ENCODE measurements around the gene GRAMD4.
A peak's percentile ranks its signal among the peaks of the same experiment; 100 is the strongest.

The GRAMD4 gene

DNA sequence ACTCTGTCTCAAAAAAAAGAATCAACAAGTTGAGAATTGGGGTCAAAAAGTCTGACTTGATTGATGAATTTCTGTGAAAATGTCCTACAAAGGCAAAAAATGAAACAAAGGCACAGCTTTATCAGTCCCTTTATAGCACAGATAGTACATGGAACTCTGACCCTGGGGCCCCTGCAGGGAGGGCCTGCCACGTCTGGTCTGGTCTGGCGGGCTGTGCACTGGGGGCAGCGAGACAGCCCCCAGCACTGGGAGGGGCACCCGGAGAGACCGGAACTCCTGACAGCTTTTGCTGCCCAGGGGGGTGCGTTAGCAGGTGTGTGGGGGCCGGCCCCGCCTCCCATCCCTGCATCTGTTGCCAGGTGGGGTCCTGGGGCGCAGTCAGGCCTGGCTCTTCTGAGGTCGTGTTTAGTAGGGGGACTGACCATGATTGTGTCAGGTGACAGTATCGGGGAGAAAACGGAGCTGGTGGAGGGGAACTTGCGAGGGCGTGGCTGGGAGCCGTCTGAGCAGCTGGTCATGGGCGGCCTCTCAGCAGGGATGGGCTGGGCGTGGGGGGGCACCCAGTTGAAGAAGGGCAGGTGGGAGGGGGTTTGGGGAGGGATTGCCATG is 51.7 kb downstream of the GRAMD4 start:
- DNase-seq (ENCODE audit: low read depth, low spot score) = no peak

DNA sequence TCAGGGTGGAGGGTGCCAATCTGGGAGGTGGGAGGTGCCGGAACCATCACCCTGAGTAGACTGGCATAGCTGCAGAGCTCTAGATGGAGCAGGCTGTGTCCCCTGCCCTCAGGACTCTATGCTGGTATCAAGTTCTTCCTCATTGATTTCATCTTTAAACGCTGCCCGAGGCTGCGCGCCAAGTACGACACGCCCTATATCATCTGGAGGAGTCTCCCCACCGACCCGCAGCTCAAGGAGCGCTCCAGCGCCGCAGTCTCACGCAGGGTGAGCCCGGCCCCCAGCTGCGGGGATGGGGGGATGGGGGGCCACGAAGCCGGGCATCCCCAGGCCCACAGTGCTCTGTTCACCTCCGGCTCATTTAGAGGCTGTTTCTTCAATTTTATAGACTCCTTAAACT is 52.5 kb downstream of the GRAMD4 start:
- DNase-seq (ENCODE audit: low read depth, low spot score) = no peak

GRCh38 chr22:46673205-46673604 is 53.0 kb downstream of the GRAMD4 start:
- DNase-seq (ENCODE audit: low read depth, low spot score) = no peak

DNA sequence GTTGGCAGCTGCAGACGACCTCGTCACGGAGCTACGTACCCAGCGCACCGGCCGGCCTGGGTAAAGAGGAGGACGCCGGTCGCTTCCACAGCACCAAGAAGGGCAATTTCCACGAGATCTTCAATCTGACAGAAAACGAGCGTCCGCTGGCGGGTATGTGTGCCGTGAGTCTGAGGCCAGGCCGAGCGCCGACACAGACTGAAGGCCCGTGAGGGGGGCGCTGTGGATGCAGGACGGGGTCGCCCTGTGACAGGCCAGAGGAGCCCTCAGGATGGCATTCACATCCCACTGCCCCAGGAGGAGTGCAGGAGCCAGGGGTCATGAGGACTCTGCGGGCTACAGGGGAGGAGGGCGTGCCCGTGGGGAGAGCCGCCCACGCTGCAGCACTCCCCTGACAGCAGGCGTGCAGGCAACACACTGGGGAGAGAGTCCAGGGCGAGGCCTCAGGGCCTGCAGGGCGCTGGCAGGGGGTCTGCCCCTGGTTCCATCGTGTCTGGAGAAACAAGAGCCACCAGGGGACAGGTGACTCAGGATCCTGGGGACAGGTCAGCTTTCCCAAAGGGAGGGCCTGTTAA is 53.6 kb downstream of the GRAMD4 start:
- DNase-seq (ENCODE audit: low read depth, low spot score) = no peak

GRCh38 chr22:46674367-46674781 is 54.2 kb downstream of the GRAMD4 start:
- peak; percentile 70 for DNase-seq (ENCODE audit: low read depth, low spot score)

DNA sequence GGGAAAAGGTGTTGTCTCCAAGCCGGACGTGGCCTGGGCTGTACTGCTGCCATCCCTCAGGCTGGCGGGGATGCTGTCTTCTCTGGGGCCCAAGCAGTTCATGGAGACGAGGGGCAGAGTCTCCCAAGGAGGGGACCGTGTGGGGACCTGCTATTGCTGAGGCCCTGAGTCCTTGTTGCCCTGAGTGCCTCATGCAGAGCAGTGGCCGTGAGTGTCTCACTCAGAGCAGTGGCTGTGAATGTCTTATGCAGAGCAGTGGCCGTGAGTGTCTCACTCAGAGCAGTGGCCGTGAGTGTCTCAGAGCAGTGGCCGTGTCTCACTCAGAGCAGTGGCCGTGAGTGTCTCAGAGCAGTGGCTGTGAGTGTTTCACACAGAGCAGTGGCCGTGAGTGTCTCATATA is 54.7 kb downstream of the GRAMD4 start:
- no peak for DNase-seq (ENCODE audit: low read depth, low spot score)

- DNase-seq (ENCODE audit: low read depth, low spot score) = no peak
Observed at GRCh38 chr22:46675479-46675878, 55.3 kb downstream of the GRAMD4 start.

DNA sequence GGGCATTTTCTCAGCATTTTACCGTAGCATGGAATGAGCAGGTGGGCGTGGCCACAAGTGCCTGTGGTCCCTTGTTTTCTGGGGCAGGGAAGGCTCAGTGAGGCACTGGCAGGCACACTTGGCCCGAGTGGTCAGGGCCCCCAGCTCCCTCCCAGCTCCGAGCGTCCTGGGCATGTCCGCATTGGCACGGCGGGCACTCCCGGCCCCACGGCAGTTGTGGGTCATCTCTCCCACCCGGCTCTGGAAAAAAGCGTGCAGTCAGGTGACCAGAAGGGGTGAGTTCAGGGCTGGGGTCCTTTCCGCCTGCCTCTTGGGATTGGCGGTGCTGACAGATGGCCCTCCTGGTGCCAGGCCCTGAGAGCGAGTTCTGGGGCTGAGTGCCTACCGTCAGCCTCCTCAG is 55.8 kb downstream of the GRAMD4 start:
- DNase-seq (ENCODE audit: low read depth, low spot score) = no peak

- DNase-seq (ENCODE audit: low read depth, low spot score) = no peak
Observed at GRCh38 chr22:46676479-46676878, 56.3 kb downstream of the GRAMD4 start.

DNA sequence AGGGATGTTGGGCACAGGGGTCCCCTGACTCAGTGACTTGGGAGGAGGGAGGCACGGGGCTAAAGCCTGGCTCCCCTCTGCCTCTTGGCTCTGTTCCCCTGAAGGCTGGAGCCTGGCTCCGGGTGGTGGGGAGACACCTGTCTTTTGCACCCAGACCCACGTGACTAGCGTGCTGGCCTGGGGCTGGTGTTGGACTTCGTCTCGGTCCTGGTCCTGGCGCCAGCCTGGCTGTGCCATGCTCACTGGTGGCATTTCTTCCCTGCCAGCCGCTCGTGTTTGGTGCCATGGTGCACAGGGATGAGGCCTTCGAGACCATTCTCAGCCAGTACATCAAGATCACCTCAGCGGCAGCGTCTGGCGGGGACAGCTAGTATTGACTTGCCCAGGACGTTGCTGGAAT is 56.7 kb downstream of the GRAMD4 start:
- DNase-seq (ENCODE audit: low read depth, low spot score) = no peak

GRCh38 chr22:46677323-46678002 is 57.3 kb downstream of the GRAMD4 start:
- no peak for DNase-seq (ENCODE audit: low read depth, low spot score)

DNA sequence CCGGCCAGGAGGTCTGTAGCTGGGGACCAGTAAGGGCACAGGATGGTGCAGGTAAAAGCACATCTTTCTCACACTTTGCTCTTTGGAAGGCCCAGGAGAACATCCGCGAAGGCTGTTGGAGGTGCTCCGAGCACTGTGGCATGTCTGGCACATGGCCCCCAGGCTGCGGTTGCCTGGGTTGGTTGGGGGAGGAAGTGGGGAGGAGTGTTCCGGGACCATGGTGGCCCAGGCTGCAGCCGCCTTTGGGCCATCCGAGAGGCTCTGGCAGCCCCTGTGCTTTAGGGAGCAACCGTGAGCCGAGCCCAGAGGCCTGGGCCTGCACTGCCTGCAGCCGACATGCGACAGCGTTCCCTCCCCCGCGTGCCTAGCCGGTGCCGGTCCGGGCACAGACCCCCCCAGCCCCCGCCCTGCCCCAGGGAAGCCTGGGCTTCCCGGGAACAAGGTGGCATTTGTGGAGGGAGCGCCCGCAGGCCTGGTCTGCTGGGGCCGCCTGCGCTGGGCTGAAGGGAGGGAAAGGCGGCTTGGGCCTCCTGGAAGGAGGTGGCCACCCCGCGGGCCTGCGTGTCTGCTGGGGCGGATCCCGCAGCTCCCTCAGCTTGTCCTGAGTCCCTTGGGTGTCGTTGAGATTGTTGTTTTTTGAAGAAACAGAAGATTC is 57.9 kb downstream of the GRAMD4 start:
- DNase-seq (ENCODE audit: low read depth, low spot score) = no peak

DNA sequence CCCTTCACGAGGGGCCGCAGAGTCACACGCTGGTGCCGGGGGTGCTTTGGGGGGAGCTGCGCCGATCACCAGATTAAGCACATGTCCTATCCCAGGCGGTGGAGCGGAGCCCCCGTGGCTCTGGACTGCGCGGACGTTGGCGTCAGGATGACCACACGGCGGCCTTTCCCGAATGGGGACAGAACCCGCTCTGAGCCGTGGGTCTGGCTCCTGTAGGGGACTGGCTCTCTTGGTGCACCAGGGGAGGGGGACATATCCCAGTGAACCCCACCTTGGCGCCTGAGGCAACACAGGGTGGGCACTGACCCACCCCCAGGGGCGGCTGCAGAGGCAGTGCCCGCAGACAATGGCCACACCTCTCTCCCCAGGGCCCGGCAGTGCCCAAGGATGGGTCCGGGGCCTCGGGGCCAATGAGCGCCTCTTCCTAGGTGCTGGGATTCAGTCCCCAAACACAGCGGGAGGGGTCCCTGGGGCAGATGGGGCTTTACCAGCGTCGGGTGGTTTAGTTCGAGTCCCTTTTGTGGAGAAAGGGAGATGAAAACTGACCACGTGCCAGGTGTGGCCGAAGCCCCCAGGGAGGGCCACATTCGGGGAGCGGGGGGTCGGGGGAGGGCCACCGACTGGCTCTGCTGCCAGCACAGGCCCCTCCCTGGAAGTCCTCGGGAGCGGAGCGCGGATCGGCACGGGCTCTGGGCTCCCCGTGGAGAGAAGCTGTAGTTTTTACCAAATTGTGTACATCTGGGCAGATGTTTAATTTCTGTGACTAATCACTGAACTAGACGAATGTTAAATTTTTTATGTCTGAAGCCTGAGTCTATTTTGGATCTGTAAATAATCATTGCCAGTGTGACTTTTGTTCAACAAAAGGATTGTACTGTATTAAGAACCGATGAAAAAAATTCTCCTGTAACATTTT is 58.9 kb downstream of the GRAMD4 start:
- DNase-seq (ENCODE audit: low read depth, low spot score) = no peak

DNA sequence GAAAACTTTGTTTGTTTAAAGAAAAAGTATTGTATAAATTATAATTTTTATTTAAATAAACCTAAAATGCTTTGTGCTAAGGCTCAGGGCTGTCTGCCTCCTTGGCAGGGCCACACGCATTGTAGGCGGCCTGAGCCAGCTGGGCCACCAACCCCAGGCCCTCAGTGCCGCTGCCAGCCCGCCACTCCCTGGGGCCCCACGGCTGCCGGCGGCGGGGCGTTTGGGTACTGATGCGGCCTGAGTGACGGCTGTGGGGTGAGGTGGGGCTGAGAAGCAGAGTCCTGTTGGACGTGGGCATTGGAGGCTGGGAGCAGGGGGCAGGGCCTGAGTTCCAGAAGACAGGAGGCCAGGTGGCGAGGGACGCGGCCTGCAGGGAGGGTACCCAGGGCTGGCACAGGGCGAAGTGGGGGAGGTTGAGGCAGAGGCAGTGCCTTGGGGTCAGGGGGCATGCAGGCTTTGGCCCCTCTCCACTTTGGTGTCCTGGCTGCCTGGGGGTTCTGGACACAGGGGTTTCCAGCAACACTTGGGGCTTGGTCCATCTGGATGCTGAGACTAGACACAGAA is 59.6 kb downstream of the GRAMD4 start:
- no peak for DNase-seq (ENCODE audit: low read depth, low spot score)

DNA sequence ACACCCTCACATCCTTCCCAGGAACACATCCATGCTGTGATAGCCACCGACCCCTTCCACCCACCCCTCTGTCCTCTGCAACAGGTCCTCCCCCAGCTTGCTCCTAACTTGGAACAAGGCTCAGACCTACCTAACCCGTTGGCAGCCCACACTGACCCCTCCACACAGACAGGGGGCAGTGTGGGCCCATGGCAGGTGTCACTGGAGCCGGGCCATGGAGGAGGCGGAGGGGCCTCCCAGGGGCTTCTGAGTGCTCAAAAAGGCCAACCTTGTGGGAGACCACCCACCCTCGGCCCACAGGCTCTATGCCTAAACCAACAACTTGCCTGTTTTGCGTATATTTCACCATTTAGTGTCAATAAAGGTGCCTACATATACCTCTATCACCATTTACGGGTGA is 60.8 kb downstream of the GRAMD4 start:
- no peak for DNase-seq (ENCODE audit: low read depth, low spot score)

- DNase-seq (ENCODE audit: low read depth, low spot score) = no peak
Observed at GRCh38 chr22:46682011-46682731, 62.0 kb downstream of the GRAMD4 start.

- DNase-seq (ENCODE audit: low read depth, low spot score) = no peak
Observed at GRCh38 chr22:46684706-46685105, 64.5 kb downstream of the GRAMD4 start.

DNA sequence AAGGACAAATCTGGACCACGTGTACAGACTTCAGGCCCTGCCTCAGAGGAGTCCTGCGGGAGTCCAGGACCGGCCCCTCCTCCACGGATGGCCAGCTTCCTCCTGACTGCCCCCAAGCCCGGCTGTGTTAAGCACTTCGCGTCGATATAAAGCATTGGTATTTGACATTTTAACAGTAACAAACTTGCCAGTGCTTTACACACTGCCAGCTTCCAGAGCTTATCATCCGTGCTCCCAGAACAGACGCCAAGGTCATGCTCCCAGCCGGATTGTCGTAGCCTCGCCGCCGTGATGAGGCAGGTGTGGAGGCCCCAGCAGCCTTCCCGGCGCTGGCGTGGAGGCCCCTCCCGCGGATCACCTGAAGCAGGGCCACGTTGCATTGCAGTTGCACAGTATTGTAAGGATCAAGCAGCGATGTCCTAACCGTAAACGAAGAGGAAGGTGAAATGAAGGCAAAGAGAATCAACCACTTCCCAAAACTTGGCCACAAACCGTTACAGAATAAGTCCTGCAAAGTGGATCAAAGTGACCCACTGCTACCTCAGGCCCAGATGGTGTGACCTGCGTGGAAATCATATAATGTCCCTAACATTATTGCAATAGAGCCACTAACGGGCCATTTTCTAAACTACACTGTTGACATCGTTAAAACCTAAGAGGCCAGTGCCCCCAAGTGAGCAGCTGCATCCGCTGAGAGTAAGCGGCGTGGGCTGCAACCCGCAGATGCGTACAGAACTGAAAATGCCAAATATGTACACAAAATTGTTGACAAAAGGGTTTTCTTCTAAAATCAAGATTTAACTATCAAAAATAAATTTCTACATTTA is 66.2 kb downstream of the GRAMD4 start:
- DNase-seq (ENCODE audit: low read depth, low spot score) = no peak

DNA sequence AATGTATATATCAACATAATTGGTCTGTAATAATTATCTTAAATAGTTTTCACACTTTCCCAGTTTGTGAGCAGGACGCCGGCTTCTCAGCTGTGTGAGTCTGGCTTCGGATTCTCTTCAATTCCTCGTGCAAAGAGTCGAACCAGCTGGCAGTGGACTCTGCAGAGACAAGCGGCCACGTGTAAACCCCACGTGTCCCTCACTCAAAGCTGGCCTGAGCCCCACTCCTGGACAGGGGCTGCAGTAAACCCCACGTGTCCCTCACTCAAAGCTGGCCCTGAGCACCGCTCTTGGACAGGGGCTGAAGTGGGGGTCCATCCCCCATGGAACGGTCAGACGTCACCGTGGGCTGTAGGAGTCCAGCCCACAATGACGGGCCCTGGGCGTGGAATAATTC is 66.9 kb downstream of the GRAMD4 start:
- no peak for DNase-seq (ENCODE audit: low read depth, low spot score)

DNA sequence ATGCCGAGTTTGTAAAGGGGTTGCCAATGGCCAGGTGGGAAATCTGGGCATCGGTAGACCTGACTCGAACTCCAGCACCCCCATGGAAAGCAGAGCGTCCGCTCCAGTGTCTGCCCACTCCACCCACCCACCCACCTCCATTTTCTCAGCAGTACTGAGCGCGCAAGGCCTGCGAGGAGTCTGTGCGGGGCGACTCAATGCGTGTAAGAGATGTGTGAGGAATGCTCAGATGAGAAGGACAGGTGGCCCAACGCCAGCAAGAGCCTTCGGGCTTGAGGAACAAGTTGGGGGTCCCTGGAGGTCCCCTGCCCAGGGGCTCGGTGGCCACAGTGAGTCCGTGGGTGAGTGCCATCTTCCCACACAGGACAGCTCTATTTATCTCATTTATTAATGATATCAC is 67.3 kb downstream of the GRAMD4 start:
- no peak for DNase-seq (ENCODE audit: low read depth, low spot score)
